H9 (cell line): Measurements from ENCODE around the gene EIF4E1B. TPM values are rescaled to one million over a fixed set of nuclear protein-coding genes. Genes with fewer than 3 reads are reported as not detected.

Experiments used
- DNase-seq: peaks from one replicate; pipeline ENCODE4 v3.0.0-alpha.2; 2017
- H2AFZ ChIP-seq: one replicate; pipeline ENCODE4 v1.6.1; 2013; ENCODE audit warnings: mild to moderate bottlenecking, low read length, control low read depth, moderate library complexity
- H2AK5ac ChIP-seq: 2 replicates; pipeline ENCODE4 v1.6.1; 2013; ENCODE audit warnings: low read length, control low read depth, mixed read lengths; ENCODE audit not compliant: insufficient read length
- H2BK120ac ChIP-seq: one replicate; pipeline ENCODE4 v1.6.1; 2013; ENCODE audit warnings: low read depth, mild to moderate bottlenecking, low read length, control low read depth, inconsistent platforms; ENCODE audit not compliant: poor library complexity, severe bottlenecking
- H2BK12ac ChIP-seq: 2 replicates; pipeline ENCODE4 v1.6.1; 2013; ENCODE audit warnings: low read length, control low read depth, mixed read lengths, low read depth; ENCODE audit not compliant: insufficient read length
- H2BK15ac ChIP-seq: 2 replicates; pipeline ENCODE4 v1.6.1; 2013; ENCODE audit warnings: low read depth, low read length, control low read depth
- H2BK20ac ChIP-seq: one replicate; pipeline ENCODE4 v1.6.1; 2013; ENCODE audit warnings: low read depth, mild to moderate bottlenecking, low read length, control low read depth, inconsistent platforms; ENCODE audit not compliant: poor library complexity, severe bottlenecking
- H2BK5ac ChIP-seq: 2 replicates; pipeline ENCODE4 v1.6.1; 2013; ENCODE audit warnings: low read length, control low read depth, mixed read lengths; ENCODE audit not compliant: insufficient read length
- H3K14ac ChIP-seq: 2 replicates; pipeline ENCODE4 v1.6.1; 2013; ENCODE audit warnings: low read length, control low read depth; ENCODE audit not compliant: insufficient read depth
- H3K18ac ChIP-seq: 2 replicates; pipeline ENCODE4 v1.6.1; 2013; ENCODE audit warnings: low read depth, mild to moderate bottlenecking, mixed read lengths, low read length, control low read depth; ENCODE audit not compliant: insufficient read length
- H3K23ac ChIP-seq: 2 replicates; pipeline ENCODE4 v1.6.1; 2013; ENCODE audit warnings: low read length, control low read depth, mixed read lengths, low read depth; ENCODE audit not compliant: insufficient read length
- H3K23me2 ChIP-seq: 2 replicates; pipeline ENCODE4 v1.6.1; 2013; ENCODE audit warnings: low read depth, mild to moderate bottlenecking, mixed read lengths, low read length, control low read depth; ENCODE audit not compliant: insufficient read length, poor library complexity, severe bottlenecking
- H3K27ac ChIP-seq: 2 replicates; pipeline ENCODE4 v1.5.1; 2013; ENCODE audit warnings: low read length, control low read depth, mixed read lengths, low read depth; ENCODE audit not compliant: insufficient read length
- H3K27me3 ChIP-seq: 2 replicates; pipeline ENCODE4 v1.6.1; 2013; ENCODE audit warnings: low read length, control low read depth, inconsistent platforms; ENCODE audit not compliant: insufficient read depth
- H3K4ac ChIP-seq: 2 replicates; pipeline ENCODE4 v1.6.1; 2013; ENCODE audit warnings: low read depth, mild to moderate bottlenecking, control low read depth, inconsistent platforms, low read length, moderate library complexity
- H3K4me1 ChIP-seq: 2 replicates; pipeline ENCODE4 v1.6.1; 2013; ENCODE audit warnings: low read length, control low read depth, inconsistent platforms; ENCODE audit not compliant: insufficient read depth
- H3K4me2 ChIP-seq: 2 replicates; pipeline ENCODE4 v1.6.1; 2013; ENCODE audit warnings: low read length, control low read depth, mixed read lengths; ENCODE audit not compliant: insufficient read length, insufficient read depth
- H3K56ac ChIP-seq: 2 replicates; pipeline ENCODE4 v1.6.1; 2013; ENCODE audit warnings: low read depth, mild to moderate bottlenecking, mixed read lengths, low read length, control low read depth; ENCODE audit not compliant: insufficient read length
- H3K79me1 ChIP-seq: 2 replicates; pipeline ENCODE4 v1.6.1; 2013; ENCODE audit warnings: low read depth, mild to moderate bottlenecking, moderate library complexity, low read length, control low read depth, inconsistent platforms; ENCODE audit not compliant: insufficient read depth, poor library complexity, severe bottlenecking
- H3K79me2 ChIP-seq: 2 replicates; pipeline ENCODE4 v1.6.1; 2013; ENCODE audit warnings: low read length, control low read depth, inconsistent platforms; ENCODE audit not compliant: insufficient read depth
- H3K9ac ChIP-seq: 2 replicates; pipeline ENCODE4 v1.6.1; 2013; ENCODE audit warnings: low read length, control low read depth, mixed read lengths; ENCODE audit not compliant: insufficient read length; ENCODE audit errors: extremely low read depth
- H3K9me3 ChIP-seq: one replicate; pipeline ENCODE4 v1.6.1; 2013; ENCODE audit warnings: low read depth, low read length, inconsistent platforms; ENCODE audit not compliant: control insufficient read depth
- H3T11ph ChIP-seq: one replicate; pipeline ENCODE4 v1.6.1; 2013; ENCODE audit warnings: mild to moderate bottlenecking, low read length, control low read depth, inconsistent platforms
- H4K20me1 ChIP-seq: one replicate; pipeline ENCODE4 v1.6.1; 2013; ENCODE audit not compliant: control insufficient read depth, insufficient read length, insufficient read depth
- H4K5ac ChIP-seq: 2 replicates; pipeline ENCODE4 v1.6.1; 2013; ENCODE audit warnings: low read depth, mild to moderate bottlenecking, mixed read lengths, low read length, control low read depth; ENCODE audit not compliant: insufficient read length
- H4K8ac ChIP-seq: replicated peaks from 2 replicates; pipeline ENCODE4 v1.6.1; 2013; ENCODE audit warnings: low read length, control low read depth, mixed read lengths, low read depth; ENCODE audit not compliant: insufficient read length
- H4K91ac ChIP-seq: 2 replicates; pipeline ENCODE4 v1.6.1; 2013; ENCODE audit warnings: low read depth, mild to moderate bottlenecking, moderate library complexity, mixed read lengths, low read length, control low read depth; ENCODE audit not compliant: insufficient read length
- H3K27ac Mint-ChIP-seq, 3 experiments: 2 replicates in 2 of 3; 3 replicates in 1 of 3; pipeline ENCODE4 v1.8.0; 2020 to 2021; ENCODE audit warnings: mixed read lengths in 3 of 3, mild to moderate bottlenecking in 1 of 3, moderate library complexity in 1 of 3
- H3K27me3 Mint-ChIP-seq: 2 replicates; pipeline ENCODE4 v1.8.0; 2021; ENCODE audit warnings: low read depth, mild to moderate bottlenecking, moderate library complexity, mixed read lengths
- H3K36me3 Mint-ChIP-seq, 3 experiments: 2 replicates in 2 of 3; 3 replicates in 1 of 3; pipeline ENCODE4 v1.8.0; 2020 to 2021; ENCODE audit warnings: low read depth in 3 of 3, mixed read lengths in 3 of 3; ENCODE audit not compliant: insufficient read depth in 1 of 3
- H3K4me1 Mint-ChIP-seq, 2 experiments: 2 replicates each; pipeline ENCODE4 v1.8.0; 2020; ENCODE audit warnings: mixed read lengths in 2 of 2
- H3K4me3 Mint-ChIP-seq, 2 experiments: 2 replicates in 1 of 2; 3 replicates in 1 of 2; pipeline ENCODE4 v1.8.0; 2020 to 2021; ENCODE audit warnings: mild to moderate bottlenecking in 2 of 2, mixed read lengths in 2 of 2, moderate library complexity in 1 of 2
- H3K9me3 Mint-ChIP-seq, 2 experiments: 2 replicates in 1 of 2; 3 replicates in 1 of 2; pipeline ENCODE4 v1.8.0; 2020; ENCODE audit warnings: mild to moderate bottlenecking in 2 of 2, mixed read lengths in 2 of 2, moderate library complexity in 1 of 2
- WGBS: extraction: QIAGEN DNeasy Blood & Tissue Kit; methylation state at CpG from one replicate; pipeline ENCODE4 v1.1.7; 2013; ENCODE audit warnings: missing lambda C conversion rate, low lambda C conversion rate, mixed read lengths; ENCODE audit not compliant: insufficient read length; ENCODE audit errors: extremely low coverage; 5-methylcytosine and 5-hydroxymethylcytosine counted together
- total RNA-seq: library from RNA; stranded (reverse); gene quantifications from 2 replicates; pipeline ENCODE4 v1.2.1, GENCODE V29; 2021
- TF ChIP-seq, protein P1 (sequence below): fragments of 200-600 bp; sonication (generic); conservative IDR thresholded peaks from 3 replicates; pipeline ENCODE4 v1.8.0; 2021; ENCODE audit warnings: antibody characterized with exemption, mild to moderate bottlenecking

EIF4E1B gene
- total RNA-seq, 1 experiment from 2014 or later = 1.3 TPM

DNA sequence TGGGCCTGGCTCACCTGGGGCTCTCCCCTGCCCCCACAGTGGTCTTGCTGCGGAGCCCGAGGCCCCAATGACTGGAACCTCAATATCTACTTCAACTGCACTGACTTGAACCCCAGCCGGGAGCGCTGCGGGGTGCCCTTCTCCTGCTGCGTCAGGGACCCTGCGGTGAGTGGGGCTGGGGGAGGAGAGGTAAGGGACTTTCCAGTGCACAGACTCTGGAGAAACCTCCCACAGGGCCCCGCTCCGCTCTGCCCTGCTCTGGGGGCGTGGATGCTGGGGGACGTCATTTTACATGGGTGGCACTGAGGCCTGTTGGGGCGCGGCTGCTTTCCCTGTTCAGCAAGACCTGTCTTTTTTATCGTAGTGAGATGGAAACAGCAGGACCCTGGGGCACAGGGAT is 24.4 kb downstream of the EIF4E1B start:
- Mint-ChIP-seq H3K9me3 (no peaks in the 10 kb centered on the region), H3K27ac (no peak overlapping the region), H3K36me3 (peaks cover 5 to 36% (median 24%) of the 10 kb centered on the region in 3 experiments; a peak in 6 of 7 replicates), H3K27me3 (no peaks in the 10 kb centered on the region; the same call in 1 of the 2 replicates), H3K4me1 (peaks cover 20 to 26% of the 10 kb centered on the region in 2 experiments), H3K4me3 (no peak overlapping the region)
- Histone ChIP-seq H2AK5ac (no peak overlapping the region), H2BK15ac (no peak overlapping the region), H3K79me2 (no peaks in the 10 kb centered on the region; the same call in 1 of the 2 replicates), H4K5ac (no peak overlapping the region), H4K20me1 (no peaks in the 10 kb centered on the region), H3K14ac (no peak overlapping the region), H3K27ac (no peak overlapping the region), H3K9ac (no peak overlapping the region), H4K91ac (no peak overlapping the region), H3K56ac (no peak overlapping the region), H3K27me3 (no peaks in the 10 kb centered on the region), H3T11ph (no peak overlapping the region), H2BK5ac (no peak overlapping the region), H3K4me1 (peaks cover 1% of the 10 kb centered on the region; the same call in 1 of the 2 replicates), H3K79me1 (peaks cover 8% of the 10 kb centered on the region), H2BK12ac (no peak overlapping the region), H3K9me3 (no peaks in the 10 kb centered on the region), H2AFZ (no peak overlapping the region), H3K18ac (no peak overlapping the region), H2BK120ac (no peak overlapping the region), H4K8ac (no peak overlapping the region), H2BK20ac (no peak overlapping the region), H3K4ac (no peak overlapping the region), H3K4me2 (no peak overlapping the region), H3K23ac (no peak overlapping the region), H3K23me2 (no peaks in the 10 kb centered on the region)
- no CpG with 5 or more reads among the region's 14 CpGs for WGBS
- TF ChIP-seq, protein P1, sequence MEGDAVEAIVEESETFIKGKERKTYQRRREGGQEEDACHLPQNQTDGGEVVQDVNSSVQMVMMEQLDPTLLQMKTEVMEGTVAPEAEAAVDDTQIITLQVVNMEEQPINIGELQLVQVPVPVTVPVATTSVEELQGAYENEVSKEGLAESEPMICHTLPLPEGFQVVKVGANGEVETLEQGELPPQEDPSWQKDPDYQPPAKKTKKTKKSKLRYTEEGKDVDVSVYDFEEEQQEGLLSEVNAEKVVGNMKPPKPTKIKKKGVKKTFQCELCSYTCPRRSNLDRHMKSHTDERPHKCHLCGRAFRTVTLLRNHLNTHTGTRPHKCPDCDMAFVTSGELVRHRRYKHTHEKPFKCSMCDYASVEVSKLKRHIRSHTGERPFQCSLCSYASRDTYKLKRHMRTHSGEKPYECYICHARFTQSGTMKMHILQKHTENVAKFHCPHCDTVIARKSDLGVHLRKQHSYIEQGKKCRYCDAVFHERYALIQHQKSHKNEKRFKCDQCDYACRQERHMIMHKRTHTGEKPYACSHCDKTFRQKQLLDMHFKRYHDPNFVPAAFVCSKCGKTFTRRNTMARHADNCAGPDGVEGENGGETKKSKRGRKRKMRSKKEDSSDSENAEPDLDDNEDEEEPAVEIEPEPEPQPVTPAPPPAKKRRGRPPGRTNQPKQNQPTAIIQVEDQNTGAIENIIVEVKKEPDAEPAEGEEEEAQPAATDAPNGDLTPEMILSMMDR = no peak
- no peak for DNase-seq
